H1 (cell line): ENCODE measurements around the gene DEDD2. TPM values are rescaled to one million over a fixed set of nuclear protein-coding genes. Genes with fewer than 3 reads are reported as not detected.

Source experiments
- CTCF ChIA-PET: fragments of 300-600 bp; sonication (Branson Sonifier 250); formaldehyde crosslinking; loops from one replicate; lab custom pipeline; 2021; ENCODE audit not compliant: partially characterized antibody; lab: Charles Lee
- POLR2A ChIA-PET: fragments of 300-600 bp; sonication (Branson Sonifier 250); formaldehyde crosslinking; loops from one replicate; lab custom pipeline; 2021; ENCODE audit warnings: inconsistent platforms; ENCODE audit not compliant: partially characterized antibody; lab: Charles Lee
- DNase-seq, 2 experiments: peaks; one replicate each; pipeline versions ENCODE4 v3.0.0 to v3.0.0-alpha.2; 2010 to 2022; ENCODE audit warnings: low spot score in 2 of 2, low read depth in 1 of 2, mixed read lengths in 1 of 2
- FAIRE-seq: peaks from 2 replicates; lab custom pipeline; 2011; peaks lifted over from hg19 to GRCh38; lab: Jason Lieb, UNC
- H2AFZ ChIP-seq: 2 replicates; pipeline ENCODE4 v1.8.1; 2012; ENCODE audit warnings: low read length, inconsistent platforms
- H2AK5ac ChIP-seq: 2 replicates; pipeline ENCODE4 v1.6.1; 2013; ENCODE audit warnings: low read depth, low read length
- H2BK120ac ChIP-seq: replicated peaks from 2 replicates; pipeline ENCODE3; 2013; ENCODE audit warnings: low read depth, low read length, inconsistent platforms
- H2BK12ac ChIP-seq: 2 replicates; pipeline ENCODE4 v1.6.1; 2013; ENCODE audit warnings: low read depth, low read length
- H2BK15ac ChIP-seq: 2 replicates; pipeline ENCODE4 v1.6.1; 2013; ENCODE audit warnings: low read length
- H2BK20ac ChIP-seq: 2 replicates; pipeline ENCODE4 v1.6.1; 2013; ENCODE audit warnings: low read length
- H2BK5ac ChIP-seq: 2 replicates; pipeline ENCODE4 v1.6.1; 2013; ENCODE audit warnings: low read depth, low read length
- H3K14ac ChIP-seq: 2 replicates; pipeline ENCODE4 v1.6.1; 2013; ENCODE audit warnings: inconsistent platforms; ENCODE audit not compliant: insufficient read length
- H3K18ac ChIP-seq: 2 replicates; pipeline ENCODE4 v1.6.1; 2013; ENCODE audit warnings: low read length; ENCODE audit errors: extremely low read depth
- H3K23ac ChIP-seq: 2 replicates; pipeline ENCODE4 v1.6.1; 2013; ENCODE audit warnings: inconsistent platforms; ENCODE audit not compliant: insufficient read length
- H3K23me2 ChIP-seq: 2 replicates; pipeline ENCODE4 v1.6.1; 2013; ENCODE audit warnings: low read depth, low read length
- H3K27ac ChIP-seq: 2 replicates; pipeline ENCODE4 v1.6.1; 2011; ENCODE audit warnings: low read depth, low read length, inconsistent platforms
- H3K27me3 ChIP-seq, 4 experiments: replicated peaks in 1 of 4; 1 replicate in 1 of 4; 2 replicates in 3 of 4; pipeline versions ENCODE4 v1.6.1 to v1.8.1; 2011 to 2013; ENCODE audit warnings: low read length in 3 of 4, mild to moderate bottlenecking in 3 of 4, inconsistent platforms in 2 of 4, mixed read lengths in 2 of 4, moderate library complexity in 1 of 4; ENCODE audit not compliant: control insufficient read depth in 3 of 4, insufficient read depth in 3 of 4; ENCODE audit errors: extremely low read depth in 1 of 4
- H3K36me3 ChIP-seq, 4 experiments: 2 replicates each; pipeline versions ENCODE4 v1.6.1 to v1.8.1; 2011 to 2013; ENCODE audit warnings: mild to moderate bottlenecking in 4 of 4, low read length in 3 of 4, moderate library complexity in 2 of 4, control low read depth in 1 of 4, inconsistent platforms in 1 of 4; ENCODE audit not compliant: insufficient read depth in 4 of 4, control insufficient read depth in 2 of 4
- H3K4ac ChIP-seq: replicated peaks from 2 replicates; pipeline ENCODE3; 2013; ENCODE audit warnings: low read length, low read depth, mixed read lengths, inconsistent platforms; ENCODE audit not compliant: insufficient read length
- H3K4me1 ChIP-seq, 4 experiments: replicated peaks in 1 of 4; 1 replicate in 1 of 4; 2 replicates in 3 of 4; pipeline versions ENCODE4 v1.6.1 to v1.8.1; 2011 to 2013; ENCODE audit warnings: low read length in 3 of 4, inconsistent platforms in 2 of 4, mixed read lengths in 1 of 4; ENCODE audit not compliant: insufficient read depth in 4 of 4, control insufficient read depth in 3 of 4
- H3K4me2 ChIP-seq, 2 experiments: 2 replicates each; pipeline versions ENCODE4 v1.6.1 to v1.8.1; 2011 to 2013; ENCODE audit warnings: low read depth in 2 of 2, low read length in 2 of 2, control low read depth in 1 of 2, inconsistent platforms in 1 of 2, mild to moderate bottlenecking in 1 of 2; ENCODE audit not compliant: insufficient read depth in 1 of 2
- H3K4me3 ChIP-seq, 4 experiments: fragments of 200-600, 300-600 bp in 1 of 4; sonication (generic), shearing (Covaris generic), sonication (Bioruptor Twin) in 1 of 4; 2 replicates each; pipeline versions ENCODE4 v1.5.1 to v1.8.1; 2011 to 2016; ENCODE audit warnings: low read length in 4 of 4, low read depth in 3 of 4, control low read depth in 2 of 4, inconsistent platforms in 2 of 4, mild to moderate bottlenecking in 2 of 4, mixed read lengths in 1 of 4, moderate library complexity in 1 of 4; ENCODE audit not compliant: insufficient read depth in 2 of 4; ENCODE audit errors: extremely low read depth in 1 of 4
- H3K56ac ChIP-seq: replicated peaks from 2 replicates; pipeline ENCODE3; 2013; ENCODE audit warnings: low read depth, mild to moderate bottlenecking, mixed read lengths, low read length, inconsistent platforms; ENCODE audit not compliant: insufficient read length
- H3K79me1 ChIP-seq: 2 replicates; pipeline ENCODE4 v1.6.1; 2013; ENCODE audit warnings: low read depth, low read length, control low read depth
- H3K79me2 ChIP-seq, 2 experiments: 2 replicates each; pipeline versions ENCODE4 v1.6.1 to v1.8.1; 2012 to 2013; ENCODE audit warnings: low read length in 2 of 2, mild to moderate bottlenecking in 2 of 2, inconsistent platforms in 1 of 2; ENCODE audit not compliant: insufficient read depth in 2 of 2, control insufficient read depth in 1 of 2
- H3K9ac ChIP-seq, 4 experiments: replicated peaks in 1 of 4; 1 replicate in 1 of 4; 2 replicates in 3 of 4; pipeline versions ENCODE4 v1.6.1 to v1.8.1; 2011 to 2013; ENCODE audit warnings: low read depth in 3 of 4, low read length in 3 of 4, control low read depth in 2 of 4, mild to moderate bottlenecking in 2 of 4, moderate library complexity in 2 of 4, inconsistent platforms in 1 of 4; ENCODE audit errors: extremely low read depth in 1 of 4
- H3K9me3 ChIP-seq, 2 experiments: 2 replicates each; pipeline versions ENCODE4 v1.6.1 to v1.8.1; 2012 to 2013; ENCODE audit warnings: mild to moderate bottlenecking in 2 of 2, moderate library complexity in 2 of 2, control low read depth in 1 of 2, inconsistent platforms in 1 of 2, low read depth in 1 of 2, low read length in 1 of 2, mixed read lengths in 1 of 2; ENCODE audit not compliant: insufficient read depth in 2 of 2
- H4K20me1 ChIP-seq, 2 experiments: replicated peaks in 1 of 2; 2 replicates each; pipeline versions ENCODE3 to v1.8.1; 2011 to 2013; ENCODE audit warnings: inconsistent platforms in 2 of 2, low read length in 2 of 2, mild to moderate bottlenecking in 1 of 2; ENCODE audit not compliant: insufficient read depth in 2 of 2, control insufficient read depth in 1 of 2
- H4K5ac ChIP-seq: 2 replicates; pipeline ENCODE4 v1.6.1; 2013; ENCODE audit warnings: low read length, low read depth, mixed read lengths, inconsistent platforms; ENCODE audit not compliant: insufficient read length
- H4K8ac ChIP-seq: 2 replicates; pipeline ENCODE4 v1.8.0; 2013; ENCODE audit warnings: mild to moderate bottlenecking, moderate library complexity, low read length, inconsistent platforms; ENCODE audit not compliant: insufficient read depth; ENCODE audit errors: extremely low read depth
- H4K91ac ChIP-seq: replicated peaks from 2 replicates; pipeline ENCODE3; 2013; ENCODE audit warnings: low read length, mixed read lengths, inconsistent platforms; ENCODE audit not compliant: insufficient read length
- CTBP2 ChIP-seq: IDR thresholded peaks from 2 replicates; pipeline ENCODE4 v1.7.0; 2011; ENCODE audit warnings: borderline replicate concordance, mild to moderate bottlenecking, moderate library complexity, mixed read lengths, low read length; ENCODE audit not compliant: insufficient read depth, insufficient read length
- EP300 ChIP-seq, 2 experiments: IDR thresholded peaks; 1 replicate in 1 of 2; 2 replicates in 1 of 2; pipeline ENCODE4 v1.6.1; 2011 to 2012; ENCODE audit warnings: low read depth in 2 of 2, low read length in 2 of 2, mild to moderate bottlenecking in 2 of 2, borderline replicate concordance in 1 of 2, inconsistent platforms in 1 of 2, moderate library complexity in 1 of 2
- FOSL1 ChIP-seq: IDR thresholded peaks from 2 replicates; pipeline ENCODE4 v1.6.1; 2011; ENCODE audit warnings: mild to moderate bottlenecking, low read depth, low read length, moderate library complexity; ENCODE audit not compliant: insufficient read depth
- GTF2F1 ChIP-seq: IDR thresholded peaks from 2 replicates; pipeline ENCODE4 v1.6.1; 2012; ENCODE audit warnings: low read depth, low read length, improper control_type of control experiment, borderline replicate concordance
- NRF1 ChIP-seq: IDR thresholded peaks from 2 replicates; pipeline ENCODE4 v1.6.1; 2011; ENCODE audit warnings: mild to moderate bottlenecking, low read depth, low read length, improper control_type of control experiment
- POLR2A ChIP-seq, 2 experiments: IDR thresholded peaks; 1 replicate in 1 of 2; 2 replicates in 1 of 2; pipeline ENCODE4 v1.6.1; 2011; ENCODE audit warnings: low read depth in 2 of 2, low read length in 2 of 2, mild to moderate bottlenecking in 2 of 2; ENCODE audit errors: control extremely low read depth in 1 of 2
- POLR2AphosphoS5 ChIP-seq: IDR thresholded peaks from 2 replicates; pipeline ENCODE4 v1.6.1; 2011; ENCODE audit warnings: low read depth, low read length
- SP2 ChIP-seq: IDR thresholded peaks from 2 replicates; pipeline ENCODE4 v1.6.1; 2012; ENCODE audit warnings: mild to moderate bottlenecking, low read length, inconsistent platforms
- ZNF274 ChIP-seq: IDR thresholded peaks from 2 replicates; pipeline ENCODE4 v1.7.0; 2012; ENCODE audit warnings: low read length, borderline replicate concordance; ENCODE audit errors: extremely low read depth
- WGBS, 2 experiments: shearing (Covaris generic) in 1 of 2; methylation state at CpG; one replicate each; pipeline versions ENCODE4 v1.1.6 to v1.1.7; 2013 to 2015; ENCODE audit warnings: low lambda C conversion rate in 2 of 2, mixed read lengths in 2 of 2, inconsistent platforms in 1 of 2, low coverage in 1 of 2, missing lambda C conversion rate in 1 of 2; ENCODE audit not compliant: insufficient replicate concordance in 2 of 2, insufficient coverage in 1 of 2, insufficient read length in 1 of 2; ENCODE audit errors: extremely low coverage in 1 of 2, missing lambda C conversion rate in 1 of 2; 5-methylcytosine and 5-hydroxymethylcytosine counted together
- polyA plus RNA-seq, 7 experiments: library from polyadenylated mRNA; depleted of rRNA in 3 of 7; stranded (reverse) in 5 of 7; unstranded in 2 of 7; fragments of >200 nt in 5 of 7; fragments of 200-250 nt in 2 of 7; gene quantifications; 1 replicate in 5 of 7; 2 replicates in 1 of 7; 4 replicates in 1 of 7; pipeline versions ENCODE4 v1.2.1 to v1.2.3, GENCODE V29; 2011 to 2013; ENCODE audit warnings: missing spikeins in 2 of 7, mixed read lengths in 2 of 7
- total RNA-seq: library from RNA; stranded (reverse); fragmentation: NEBNext Ultra II Directional; extraction: Animal tissue kit (Norgen Biotek cat#: 25700); gene quantifications from 2 replicates; pipeline ENCODE4 v1.2.1, GENCODE V29; 2021
- TF ChIP-seq, protein P1 (sequence below): IDR thresholded peaks from 2 replicates; pipeline ENCODE4 v1.6.1; 2012; ENCODE audit warnings: inconsistent platforms
- TF ChIP-seq, protein P2 (sequence below): IDR thresholded peaks from 2 replicates; pipeline ENCODE4 v1.6.1; 2012; ENCODE audit warnings: inconsistent platforms

The DEDD2 gene
- total and polyA plus RNA-seq, 2 of the 8 experiments (the other 6 are each of a cell fraction or from before 2014, with no cell fraction given): 37.8 to 65.0 TPM

DNA sequence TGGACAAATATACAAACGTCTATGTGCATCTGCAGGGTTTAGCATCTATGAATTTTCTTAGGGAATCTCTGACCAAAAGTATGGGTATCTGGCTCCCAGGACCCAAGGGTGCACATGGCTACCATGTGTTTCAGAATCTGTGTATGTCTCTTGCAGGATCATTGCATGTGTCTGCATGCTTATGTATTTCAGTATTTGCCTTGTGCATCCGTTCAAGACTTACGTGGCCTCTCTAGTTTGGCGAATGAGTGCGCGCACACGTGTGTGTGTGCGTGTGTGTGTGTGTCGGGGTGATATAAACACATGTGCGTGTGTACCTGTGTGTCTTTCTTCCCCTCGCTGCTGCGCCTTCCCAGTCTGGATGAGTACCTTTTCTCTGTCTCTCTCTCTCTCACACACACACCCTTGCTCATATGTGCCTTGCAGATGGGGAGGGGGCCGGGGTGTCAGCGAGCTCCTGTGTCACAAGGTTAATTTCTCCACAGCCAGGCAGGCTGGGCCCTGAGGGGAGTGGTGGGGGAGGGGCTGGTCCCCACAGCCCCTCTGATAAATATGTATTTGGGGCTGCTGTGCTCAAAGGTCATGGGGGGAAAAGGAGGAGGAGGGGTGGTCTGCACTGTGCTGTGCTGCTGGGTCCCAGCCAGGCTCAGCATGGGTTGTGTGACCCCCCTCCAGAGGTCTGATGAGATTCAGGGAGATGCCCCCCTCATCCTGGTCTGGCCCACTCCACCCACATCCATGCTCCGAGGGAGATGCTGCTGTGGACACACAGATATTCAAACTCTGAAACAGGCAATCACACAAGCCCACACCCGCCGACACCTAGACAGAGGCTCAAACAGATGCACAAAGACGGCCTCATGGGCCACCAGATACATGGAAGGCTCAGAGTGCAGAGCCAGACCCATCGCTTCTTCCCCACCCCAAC, 47.7 kb downstream of the DEDD2 start:
- Histone ChIP-seq H2AFZ (no peak overlapping the region), H2BK20ac (no peak overlapping the region), H3K9me3 (no peaks in the 10 kb centered on the region), H4K20me1 (no peaks in the 10 kb centered on the region), H3K23me2 (peaks cover 3% of the 10 kb centered on the region; the same call in 1 of the 2 replicates), H3K4me1 (no peaks in the 10 kb centered on the region), H4K5ac (no peak overlapping the region), H2BK15ac (no peak overlapping the region), H2BK5ac (no peak overlapping the region), H3K27ac (no peak overlapping the region), H3K9ac (no peak overlapping the region; a peak in 1 of 7 replicates), H3K18ac (no peak overlapping the region), H3K79me2 (no peaks in the 10 kb centered on the region), H3K4me2 (no peak overlapping the region), H3K14ac (no peak overlapping the region), H3K36me3 (no peaks in the 10 kb centered on the region), H4K91ac (no peak overlapping the region), H2BK12ac (no peak overlapping the region), H3K4me3 (no peak overlapping the region), H3K23ac (no peak overlapping the region), H3K79me1 (no peaks in the 10 kb centered on the region), H3K27me3 (peaks cover under 1 to 12% (median 6%) of the 10 kb centered on the region in 4 experiments; a peak in 6 of 7 replicates), H3K4ac (no peak overlapping the region), H2BK120ac (no peak overlapping the region), H4K8ac (no peak overlapping the region), H2AK5ac (no peak overlapping the region), H3K56ac (no peak overlapping the region)
- FAIRE-seq (no peak), DNase-seq (no peak)
- WGBS, 2 experiments: 89% methylated on average over 18 of the region's 19 CpGs; no CpG with 5 or more reads in 1 of the 2 experiments
- POLR2A ChIA-PET: no interaction called here
- CTCF ChIA-PET: interaction anchor here (0.5 to 1.6 kb wide), 4 partner anchors 13 to 1482 kb away, joined by 3 to 5 read pairs (median 3); no protein-coding TSS in a partner anchor
- TF ChIP-seq, protein P1, sequence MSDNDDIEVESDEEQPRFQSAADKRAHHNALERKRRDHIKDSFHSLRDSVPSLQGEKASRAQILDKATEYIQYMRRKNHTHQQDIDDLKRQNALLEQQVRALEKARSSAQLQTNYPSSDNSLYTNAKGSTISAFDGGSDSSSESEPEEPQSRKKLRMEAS: no peak
- TF ChIP-seq, protein P2, sequence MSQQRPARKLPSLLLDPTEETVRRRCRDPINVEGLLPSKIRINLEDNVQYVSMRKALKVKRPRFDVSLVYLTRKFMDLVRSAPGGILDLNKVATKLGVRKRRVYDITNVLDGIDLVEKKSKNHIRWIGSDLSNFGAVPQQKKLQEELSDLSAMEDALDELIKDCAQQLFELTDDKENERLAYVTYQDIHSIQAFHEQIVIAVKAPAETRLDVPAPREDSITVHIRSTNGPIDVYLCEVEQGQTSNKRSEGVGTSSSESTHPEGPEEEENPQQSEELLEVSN: no peak
- no peak for TF ChIP-seq POLR2AphosphoS5
- no peak for TF ChIP-seq CTBP2
- no peak for TF ChIP-seq FOSL1
- no peak for TF ChIP-seq ZNF274
- TF ChIP-seq GTF2F1: no peak
- TF ChIP-seq NRF1: no peak
- no peak for TF ChIP-seq EP300 (IDR thresholded peaks at IDR 0.05; ENCODE audit: borderline replicate concordance in 1 of 2, low read depth in 2 of 2, low read length in 2 of 2)
- no peak for TF ChIP-seq POLR2A (IDR thresholded peaks at IDR 0.05; ENCODE audit: control extremely low read depth in 1 of 2, low read depth in 2 of 2, low read length in 2 of 2)
- no peak for TF ChIP-seq SP2
